HCT116 (cell line): ENCODE measurements around the gene ALOXE3. TPM values are rescaled to one million over a fixed set of nuclear protein-coding genes. Genes with fewer than 3 reads are reported as not detected.

Experiments used
- ATAC-seq: fragments of 200-7000 bp; cut with Tn5 transposase; 2 replicates; pipeline ENCODE4 v1.9.1; 2020; ENCODE audit warnings: mild to moderate bottlenecking, moderate library complexity
- BruUV-seq: library from RNA; stranded (reverse); fragments of 400-500 nt; replicated peaks from 2 replicates; lab custom pipeline; 2021; lab: Mats Ljungman, UMichigan
- CTCF ChIA-PET: fragments of 300-600 bp; sonication (Branson Sonifier 250); formaldehyde crosslinking; loops from one replicate; lab custom pipeline; 2021; ENCODE audit warnings: antibody characterized with exemption; lab: Charles Lee
- POLR2A ChIA-PET: fragments of 300-600, 350-600 bp; sonication (Branson Sonifier 250); formaldehyde crosslinking; loops from one replicate; lab custom pipeline; 2021; ENCODE audit warnings: antibody characterized with exemption; lab: Charles Lee
- RAD21 ChIA-PET, 2 experiments: fragments of 300-600 bp; sonication (Branson Sonifier 250); formaldehyde crosslinking; loops; one replicate each; lab custom pipeline; 2023; ENCODE audit warnings: low total read pairs in 2 of 2; ENCODE audit not compliant: uncharacterized antibody in 2 of 2, unreplicated experiment in 2 of 2, low non-redundant PET in 1 of 2; lab: Charles Lee
- DNase-seq: peaks from one replicate; pipeline ENCODE4 v3.0.0-alpha.2; 2010; ENCODE audit warnings: low read depth, low spot score
- H2AFZ ChIP-seq: fragments of 200-600 bp; shearing (Covaris generic), sonication (generic); 2 replicates; pipeline ENCODE4 v1.6.1; 2017; ENCODE audit warnings: low read depth, mixed run types, mixed read lengths, antibody characterized with exemption, low read length; ENCODE audit not compliant: poor library complexity, severe bottlenecking
- H3K27ac ChIP-seq: 2 replicates; pipeline ENCODE4 v1.5.1; 2012; ENCODE audit warnings: low read depth, low read length
- H3K27me3 ChIP-seq: fragments of 200-600 bp; sonication (generic); 2 replicates; pipeline ENCODE4 v1.6.1; 2016; ENCODE audit warnings: mixed run types, low read length, mixed read lengths; ENCODE audit not compliant: insufficient read depth
- H3K36me3 ChIP-seq, 2 experiments: fragments of 200-500 bp in 1 of 2; fragments of 200-600 bp in 1 of 2; sonication (Bioruptor generic) in 1 of 2; sonication (generic) in 1 of 2; 2 replicates each; pipeline versions ENCODE4 v1.5.1 to v1.6.1; 2014 to 2016; ENCODE audit warnings: low read length in 2 of 2, inconsistent platforms in 1 of 2, mixed read lengths in 1 of 2, mixed run types in 1 of 2; ENCODE audit not compliant: insufficient read depth in 2 of 2, control insufficient read depth in 1 of 2
- H3K4me1 ChIP-seq, 2 experiments: fragments of 200-600 bp in 1 of 2; sonication (generic) in 1 of 2; 2 replicates each; pipeline versions ENCODE4 v1.5.1 to v1.6.1; 2012 to 2017; ENCODE audit warnings: low read length in 2 of 2, inconsistent platforms in 1 of 2, mild to moderate bottlenecking in 1 of 2, mixed read lengths in 1 of 2, mixed run types in 1 of 2, moderate library complexity in 1 of 2; ENCODE audit not compliant: insufficient read depth in 2 of 2, control insufficient read depth in 1 of 2
- H3K4me2 ChIP-seq: fragments of 200-600 bp; sonication (generic); 2 replicates; pipeline ENCODE4 v1.6.1; 2017; ENCODE audit warnings: mixed run types, low read length, mixed read lengths
- H3K4me3 ChIP-seq, 2 experiments: fragments of 200-600 bp in 1 of 2; sonication (generic) in 1 of 2; replicated peaks in 1 of 2; 2 replicates each; pipeline ENCODE4 v1.5.1; 2011 to 2016; ENCODE audit warnings: low read length in 2 of 2, control low read depth in 1 of 2, low read depth in 1 of 2, mild to moderate bottlenecking in 1 of 2, mixed read lengths in 1 of 2, mixed run types in 1 of 2
- H3K79me2 ChIP-seq: fragments of 200-600 bp; sonication (generic); 2 replicates; pipeline ENCODE4 v1.6.1; 2017; ENCODE audit warnings: mild to moderate bottlenecking, mixed run types, low read length, moderate library complexity, mixed read lengths; ENCODE audit not compliant: insufficient read depth
- H3K9ac ChIP-seq: fragments of 200-600 bp; sonication (generic); 2 replicates; pipeline ENCODE4 v1.6.1; 2016; ENCODE audit warnings: low read length, mixed read lengths
- H3K9me2 ChIP-seq: fragments of 200-600 bp; sonication (generic), shearing (Covaris generic); 2 replicates; pipeline ENCODE4 v1.6.1; 2017; ENCODE audit warnings: mixed run types, mild to moderate bottlenecking, moderate library complexity; ENCODE audit not compliant: insufficient read depth
- H3K9me3 ChIP-seq, 2 experiments: fragments of 200-500 bp in 1 of 2; fragments of 200-600 bp in 1 of 2; sonication (Bioruptor generic) in 1 of 2; sonication (generic) in 1 of 2; 2 replicates each; pipeline ENCODE4 v1.6.1; 2014 to 2017; ENCODE audit warnings: low read length in 2 of 2, mixed read lengths in 2 of 2, inconsistent platforms in 1 of 2, low read depth in 1 of 2, mild to moderate bottlenecking in 1 of 2, mixed run types in 1 of 2, moderate library complexity in 1 of 2; ENCODE audit not compliant: control insufficient read depth in 1 of 2, insufficient read depth in 1 of 2
- H4K20me1 ChIP-seq: fragments of 200-600 bp; sonication (generic), shearing (Covaris generic); 2 replicates; pipeline ENCODE4 v1.6.1; 2017; ENCODE audit warnings: mixed run types, mild to moderate bottlenecking, moderate library complexity; ENCODE audit not compliant: insufficient read depth
- CBX3 ChIP-seq: IDR thresholded peaks from 2 replicates; pipeline ENCODE4 v1.6.1; 2012; ENCODE audit warnings: low read depth
- CEBPB ChIP-seq: IDR thresholded peaks from 2 replicates; pipeline ENCODE4 v1.6.1; 2012; ENCODE audit warnings: low read depth
- EZH2 ChIP-seq: fragments of 200-600 bp; sonication (generic); IDR thresholded peaks from 2 replicates; pipeline ENCODE4 v1.6.1; 2017; ENCODE audit warnings: antibody characterized with exemption, mixed run types
- RAD21 ChIP-seq: IDR thresholded peaks from 2 replicates; pipeline ENCODE4 v1.6.1; 2012; ENCODE audit warnings: low read depth, mild to moderate bottlenecking
- REST ChIP-seq: IDR thresholded peaks from 2 replicates; pipeline ENCODE4 v1.6.1; 2012; ENCODE audit warnings: low read depth
- SIN3A ChIP-seq: IDR thresholded peaks from 2 replicates; pipeline ENCODE4 v1.6.1; 2012; ENCODE audit warnings: low read depth
- TCF7L2 ChIP-seq: IDR thresholded peaks from 2 replicates; pipeline ENCODE4 v1.7.0; 2011; ENCODE audit warnings: borderline replicate concordance, inconsistent platforms; ENCODE audit not compliant: insufficient read depth, insufficient read length; ENCODE audit errors: extremely low read depth
- ZFX ChIP-seq: fragments of 450-650 bp; IDR thresholded peaks from 2 replicates; pipeline ENCODE4 v1.6.1; 2017
- ZNF274 ChIP-seq: fragments of 200-500 bp; sonication (Bioruptor generic); IDR thresholded peaks from 2 replicates; pipeline ENCODE4 v1.6.1; 2014; ENCODE audit warnings: mild to moderate bottlenecking, low read depth, low read length, inconsistent platforms
- intact Hi-C: fragments of 100-400 bp; cut with micrococcal nuclease; formaldehyde crosslinking; loops from 2 replicates; pipeline ENCODE4 v1.10.0; 2022
- total RNA-seq: library from RNA; stranded (reverse); gene quantifications from one replicate; pipeline ENCODE4 v1.2.1, GENCODE V29; 2021; ENCODE audit not compliant: unreplicated experiment
- TF ChIP-seq, protein P1 (sequence below): IDR thresholded peaks from 2 replicates; pipeline ENCODE4 v1.6.1; 2012

ALOXE3 gene
- total RNA-seq, 1 experiment from 2014 or later = 3.5 TPM

DNA sequence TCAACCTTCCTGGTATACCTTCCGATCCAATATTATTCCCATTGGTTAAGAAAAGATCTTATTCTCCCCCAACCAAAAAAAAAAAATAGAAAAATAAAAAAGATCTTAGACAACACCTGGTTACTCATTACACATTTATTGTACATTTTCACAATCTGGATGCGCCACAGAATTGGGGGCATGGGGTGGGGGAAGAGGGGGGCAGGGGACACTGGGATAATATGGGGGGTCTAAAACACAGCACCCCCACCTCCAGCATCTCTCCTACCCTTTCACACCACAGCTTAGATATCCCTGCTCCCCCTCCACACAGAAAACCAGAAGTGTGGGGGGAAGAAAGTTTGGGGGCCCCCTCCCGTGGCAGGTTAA lies 40.7 kb upstream of the ALOXE3 start:
- Histone ChIP-seq H3K4me2 (peak overlapping the region; percentile 51; the same call in 1 of the 2 replicates), H3K27ac (no peak overlapping the region), H3K9me3 (no peaks in the 10 kb centered on the region), H3K9me2 (no peaks in the 10 kb centered on the region), H3K9ac (peak overlapping the region; percentile 4; the same call in 1 of the 2 replicates), H3K27me3 (no peaks in the 10 kb centered on the region), H3K79me2 (peaks cover 48% of the 10 kb centered on the region), H3K4me3 (no peak overlapping the region), H3K4me1 (peaks cover 46 to 86% of the 10 kb centered on the region in 2 experiments), H3K36me3 (peaks cover 4 to 13% of the 10 kb centered on the region in 2 experiments; a peak in 3 of 4 replicates), H4K20me1 (no peaks in the 10 kb centered on the region)
- intact Hi-C loops = no loop called here
- CTCF ChIA-PET = interaction anchor here (0.6 to 1.5 kb wide), 5 partner anchors 14 to 225 kb away, joined by 3 to 6 read pairs (median 3); no protein-coding TSS in a partner anchor
- no TSS peak for BruUV-seq
- DNase-seq (no peak), ATAC-seq (no peak)
- POLR2A ChIA-PET = interaction anchor here (9.4 kb wide), 1 partner anchor 13 kb away, joined by 95 read pairs; no protein-coding TSS in a partner anchor
- RAD21 ChIA-PET = interaction anchor here in 1 of 2 experiments (0.7 kb wide), 1 partner anchor 275 kb away, joined by 5 read pairs; no protein-coding TSS in a partner anchor
- TF ChIP-seq ZFX (no peak), ZNF274 (no peak), EZH2 (no peak), REST (no peak), RAD21 (no peak), TCF7L2 (no peak), CBX3 (no peak), SIN3A (no peak), CEBPB (no peak)
- TF ChIP-seq, protein P1, sequence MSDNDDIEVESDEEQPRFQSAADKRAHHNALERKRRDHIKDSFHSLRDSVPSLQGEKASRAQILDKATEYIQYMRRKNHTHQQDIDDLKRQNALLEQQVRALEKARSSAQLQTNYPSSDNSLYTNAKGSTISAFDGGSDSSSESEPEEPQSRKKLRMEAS = no peak
- TF ChIP-seq, all 23 proteins: peak for 0
- H2AFZ ChIP-seq = no peak overlapping the region
